Measurements from ENCODE around the gene FLNB.

Gene FLNB

DNA sequence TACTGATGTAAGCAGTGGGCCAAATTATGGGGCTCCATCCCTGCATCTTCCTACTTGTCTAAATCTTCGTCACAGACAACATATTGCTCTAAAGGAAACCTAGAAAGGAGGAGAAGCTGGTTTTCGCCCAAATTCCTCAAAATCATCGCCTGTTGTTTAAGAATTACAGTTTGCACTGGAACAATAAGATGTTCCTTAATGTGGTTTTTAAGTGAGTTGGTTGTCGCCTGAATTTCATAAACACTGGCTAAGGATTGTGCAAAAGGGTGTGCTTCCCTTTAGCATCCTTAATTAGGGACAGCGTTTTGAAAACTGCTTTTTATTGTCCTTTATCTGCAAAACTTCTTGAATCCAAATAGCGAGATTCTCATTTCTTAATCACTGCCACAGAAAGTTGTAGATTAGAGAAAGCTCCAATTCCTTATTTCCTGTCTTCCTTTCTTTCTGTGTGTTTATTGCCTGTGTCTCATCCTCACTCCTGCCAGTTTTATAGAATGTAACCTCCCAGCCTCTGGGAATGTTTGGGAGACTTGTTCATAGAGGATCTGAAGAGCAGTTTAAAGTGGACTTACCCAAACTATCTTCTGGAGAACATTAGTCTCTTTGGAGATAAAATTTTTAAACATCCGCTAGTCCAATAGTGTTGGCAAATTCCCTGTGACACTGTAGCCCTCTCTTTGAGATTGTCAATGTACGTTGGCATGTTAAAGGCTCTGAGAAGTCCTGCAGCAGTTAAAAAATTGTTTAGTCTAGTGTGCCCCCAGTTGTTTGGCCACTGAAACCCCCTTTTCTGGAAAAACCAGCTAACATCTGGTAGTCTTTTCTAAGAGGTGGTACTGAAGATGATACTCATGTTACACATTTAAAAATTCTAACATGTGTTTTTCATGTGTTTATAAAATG, 50.4 kb downstream of the FLNB start:
- DNase-seq, result no peak

DNA sequence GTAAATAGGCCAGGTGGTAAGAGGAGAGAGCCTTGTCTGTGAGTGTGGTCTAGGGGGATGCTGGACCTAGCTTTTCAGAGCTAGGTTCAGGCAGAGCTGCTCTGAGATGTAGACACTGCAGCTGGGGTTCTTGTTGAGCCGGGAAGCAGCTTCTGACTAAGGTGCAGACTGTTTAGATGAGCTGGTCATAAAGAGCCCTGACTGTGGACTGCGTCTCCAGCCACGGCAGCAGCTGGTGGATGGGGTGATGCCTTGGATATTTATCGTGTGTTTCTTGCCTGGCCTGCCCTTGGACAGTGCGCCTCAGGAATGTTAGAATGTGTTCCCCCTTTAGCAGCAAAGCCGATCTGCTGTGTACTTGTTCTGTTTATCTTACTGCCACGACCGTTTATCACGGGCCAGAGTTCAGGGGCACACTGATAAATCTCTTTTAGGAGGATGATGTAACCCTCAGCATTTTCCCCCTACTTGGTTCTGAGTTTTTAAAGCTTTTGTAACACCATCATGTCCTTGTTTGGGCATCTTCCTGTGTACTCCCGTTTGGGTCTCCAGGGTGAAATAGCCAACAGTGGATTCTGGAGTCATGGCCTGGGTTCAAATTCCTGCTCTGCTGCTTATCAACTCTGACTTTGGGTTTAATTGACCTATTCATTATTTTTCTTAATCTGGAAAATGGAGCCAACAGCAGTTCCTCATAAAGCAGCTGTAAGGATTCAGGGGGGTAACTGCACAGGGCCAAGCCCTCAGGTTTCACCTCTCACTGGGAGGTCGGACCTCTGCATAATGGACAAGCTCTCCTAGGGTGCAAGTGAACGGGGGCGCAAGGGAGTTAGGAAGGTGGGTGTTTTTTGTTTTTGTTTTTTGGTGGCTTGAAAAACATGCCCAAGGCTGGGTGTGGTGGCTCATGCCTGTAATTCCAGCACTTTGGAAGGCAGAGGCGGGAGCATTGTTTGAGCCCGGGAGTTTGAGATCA, 51.4 kb downstream of the FLNB start:
- no peak for DNase-seq

DNA sequence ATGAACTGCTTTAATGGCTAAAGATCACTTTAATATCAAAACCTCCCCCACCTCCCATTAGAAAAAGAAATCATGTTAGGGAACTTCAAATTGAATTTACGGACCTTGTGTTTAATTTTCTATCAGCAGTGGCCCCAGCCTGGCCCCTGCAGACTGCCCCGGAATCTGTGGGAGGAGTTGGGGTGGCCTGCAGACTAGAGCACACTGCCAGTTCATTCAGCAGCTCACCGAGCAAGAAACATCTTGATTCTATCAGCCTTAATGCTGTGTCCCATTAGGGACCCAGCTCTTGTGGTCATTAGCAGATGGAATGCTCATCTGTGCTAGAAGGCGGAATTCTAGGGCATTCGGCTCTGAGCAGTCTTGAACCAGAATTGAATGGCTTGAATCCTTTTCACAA, 54.2 kb downstream of the FLNB start:
- DNase-seq, result no peak

DNA sequence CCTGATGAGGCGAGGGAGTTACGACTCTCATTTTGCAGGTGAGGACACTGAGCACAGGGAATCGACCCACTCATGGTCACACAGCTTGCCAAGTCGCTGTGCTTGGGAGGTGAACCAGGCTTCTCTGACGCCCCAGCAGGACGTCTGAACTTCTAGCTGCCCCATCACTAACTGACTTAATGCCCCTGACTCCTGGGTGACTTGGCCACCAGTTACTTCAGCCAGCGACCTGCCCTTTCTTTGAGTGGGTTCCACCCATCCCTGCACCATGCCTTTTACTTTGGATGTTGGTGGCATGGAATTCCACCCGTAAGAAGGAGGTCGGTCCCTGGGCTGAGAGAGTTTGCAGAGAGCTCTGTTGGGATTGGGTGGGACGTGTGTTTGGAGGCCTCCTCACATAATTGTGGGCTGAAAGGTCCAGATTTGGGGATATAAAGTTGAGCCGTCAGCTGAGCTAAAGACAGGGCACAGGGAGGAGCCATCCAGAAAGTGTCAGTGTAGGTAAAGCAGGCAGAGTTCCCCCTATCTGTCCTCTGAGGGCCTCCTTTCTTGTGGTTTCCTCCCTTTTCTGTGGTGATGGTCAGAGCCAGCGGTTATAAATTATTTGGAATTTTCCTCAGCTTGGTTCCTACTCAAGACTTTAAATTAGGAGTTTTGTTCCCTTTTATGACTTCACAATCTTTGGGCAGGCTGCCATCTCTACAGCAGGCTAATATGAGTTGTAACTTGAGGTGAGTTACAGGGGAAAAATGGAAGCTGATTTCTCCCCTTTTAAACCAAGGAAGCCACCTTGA, 55.0 kb downstream of the FLNB start:
- DNase-seq, result no peak

DNA sequence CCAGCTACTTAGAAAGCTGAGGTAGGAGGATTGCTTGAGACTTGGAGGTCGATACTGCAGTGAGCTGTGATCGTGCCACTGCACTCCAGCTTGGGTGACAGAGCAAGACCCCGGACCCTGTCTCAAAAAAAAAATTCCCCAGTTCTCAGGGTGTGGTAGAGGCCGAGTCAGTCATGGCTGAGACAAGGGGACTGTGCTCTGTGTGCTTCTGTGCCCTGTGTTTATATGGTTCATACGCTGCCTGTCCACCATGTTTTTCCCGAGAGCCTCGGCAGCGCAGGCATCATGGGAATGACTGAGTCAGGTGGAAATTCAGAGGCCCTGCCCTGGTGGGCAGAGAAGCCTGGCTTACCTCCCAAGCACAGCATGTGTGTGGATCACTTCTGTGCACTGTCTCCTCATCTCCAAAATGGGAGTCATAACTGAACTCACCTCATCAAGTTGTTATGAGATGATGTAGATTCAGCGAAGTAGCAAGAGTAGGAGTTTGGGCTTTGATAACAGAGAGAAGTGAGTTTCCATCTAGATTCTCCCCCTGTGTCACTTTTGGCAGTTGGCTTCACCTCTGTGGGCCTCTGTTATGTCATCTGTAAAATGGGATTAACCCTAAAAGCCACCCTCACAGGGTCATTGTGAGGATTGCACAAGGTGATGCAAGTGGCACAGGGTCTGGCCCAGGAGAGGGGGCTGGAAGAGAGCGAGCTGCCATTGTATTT, 56.9 kb downstream of the FLNB start:
- no peak for DNase-seq

DNA sequence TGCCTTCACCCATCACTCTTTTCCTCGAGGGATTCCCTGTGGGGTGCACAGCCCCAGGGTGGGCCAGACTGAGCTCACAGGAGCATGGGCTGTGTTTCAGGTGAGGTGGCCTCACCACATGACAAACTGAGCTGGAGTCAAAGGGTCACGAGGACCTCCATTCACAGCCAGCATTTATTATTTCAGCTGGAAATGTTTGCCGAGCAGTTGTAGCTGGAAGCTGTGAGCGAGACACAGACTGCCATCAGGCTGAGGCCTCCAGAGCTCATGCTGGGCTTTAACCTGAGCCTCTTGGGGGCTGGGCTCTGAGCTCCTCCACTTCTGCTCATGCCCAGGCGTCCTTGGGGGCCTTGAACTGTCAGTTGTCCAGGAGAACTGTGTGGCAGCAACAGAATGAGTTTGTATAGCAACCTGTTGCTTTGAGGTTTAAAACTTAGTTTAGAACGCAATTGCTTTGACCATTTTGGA, 57.5 kb downstream of the FLNB start:
- DNase-seq, result peak; percentile 13

DNA sequence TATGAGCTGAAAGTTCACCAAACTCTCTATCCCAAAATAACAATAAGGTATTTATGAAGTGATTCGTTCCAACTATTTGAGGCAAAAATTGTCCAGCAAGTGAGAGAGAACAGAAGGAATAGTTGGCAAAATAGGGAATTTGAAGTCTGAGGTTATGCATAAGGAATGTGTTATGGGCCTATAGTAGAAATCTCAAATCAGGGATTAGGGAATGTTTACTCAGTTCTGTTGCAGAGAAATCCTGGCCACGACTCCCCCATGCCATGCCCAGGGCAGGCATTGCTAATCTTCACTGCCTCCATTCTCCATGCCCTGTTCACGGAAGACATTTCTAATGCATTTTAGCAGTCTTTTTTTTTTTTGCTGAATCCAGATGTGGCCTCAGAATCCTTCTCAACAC, 58.6 kb downstream of the FLNB start:
- no peak for DNase-seq

DNA sequence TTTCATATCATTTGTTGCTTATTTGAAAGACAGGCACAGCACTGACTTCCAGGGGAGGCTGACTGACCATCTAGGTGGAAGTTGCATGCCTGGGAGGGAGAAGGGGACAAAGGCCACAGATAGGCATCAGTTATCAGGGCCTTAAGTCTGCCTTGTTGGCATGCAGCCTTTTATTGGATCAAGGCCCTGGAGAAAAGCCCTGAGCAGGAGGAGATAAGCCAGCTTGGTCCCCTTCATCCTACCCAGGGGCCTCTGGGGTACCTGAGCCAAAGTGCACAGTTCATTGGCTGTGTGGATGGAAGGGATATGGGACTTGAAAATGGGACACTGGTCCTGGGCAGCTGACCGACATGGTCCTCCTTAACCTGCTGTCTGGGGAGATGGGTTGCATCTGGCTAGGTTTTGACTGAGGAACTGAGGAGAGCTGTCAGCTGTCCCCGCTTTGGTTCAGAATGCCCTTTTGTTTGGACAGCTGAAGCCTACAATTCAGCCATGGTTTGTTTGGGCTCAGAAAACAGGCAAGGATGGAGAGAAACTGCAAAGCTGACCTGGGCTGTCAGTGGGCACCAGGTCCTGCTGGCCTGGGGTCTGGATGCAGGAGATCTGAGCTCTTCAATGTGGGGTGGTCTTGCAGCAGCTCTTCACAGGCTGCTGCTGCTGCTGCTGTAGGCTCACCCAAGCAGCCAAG, 60.0 kb downstream of the FLNB start:
- no peak for DNase-seq

DNA sequence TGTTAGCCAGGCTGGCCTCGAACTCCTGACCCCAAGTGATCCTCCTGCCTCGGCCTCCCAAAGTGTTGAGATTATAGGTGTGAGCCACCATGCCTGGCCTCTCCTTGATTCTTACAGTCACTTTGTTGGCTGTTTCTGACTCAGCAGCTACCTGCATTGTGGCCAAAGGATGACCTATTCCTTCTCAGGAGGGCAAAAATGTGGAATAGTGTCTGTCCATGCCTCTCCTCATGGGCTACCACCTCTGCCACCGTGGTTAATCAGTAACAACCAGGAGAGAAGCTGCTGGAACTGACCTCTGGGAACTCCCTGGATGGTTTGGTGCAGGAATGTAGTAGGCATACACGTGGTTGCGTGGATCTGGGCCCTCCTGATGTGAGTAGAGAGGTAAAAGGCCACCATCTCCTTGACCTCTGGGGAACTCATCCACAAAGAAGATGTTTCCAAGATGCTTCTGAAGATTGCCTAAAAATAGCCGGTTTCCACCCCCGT, 63.3 kb downstream of the FLNB start:
- DNase-seq, result no peak

DNA sequence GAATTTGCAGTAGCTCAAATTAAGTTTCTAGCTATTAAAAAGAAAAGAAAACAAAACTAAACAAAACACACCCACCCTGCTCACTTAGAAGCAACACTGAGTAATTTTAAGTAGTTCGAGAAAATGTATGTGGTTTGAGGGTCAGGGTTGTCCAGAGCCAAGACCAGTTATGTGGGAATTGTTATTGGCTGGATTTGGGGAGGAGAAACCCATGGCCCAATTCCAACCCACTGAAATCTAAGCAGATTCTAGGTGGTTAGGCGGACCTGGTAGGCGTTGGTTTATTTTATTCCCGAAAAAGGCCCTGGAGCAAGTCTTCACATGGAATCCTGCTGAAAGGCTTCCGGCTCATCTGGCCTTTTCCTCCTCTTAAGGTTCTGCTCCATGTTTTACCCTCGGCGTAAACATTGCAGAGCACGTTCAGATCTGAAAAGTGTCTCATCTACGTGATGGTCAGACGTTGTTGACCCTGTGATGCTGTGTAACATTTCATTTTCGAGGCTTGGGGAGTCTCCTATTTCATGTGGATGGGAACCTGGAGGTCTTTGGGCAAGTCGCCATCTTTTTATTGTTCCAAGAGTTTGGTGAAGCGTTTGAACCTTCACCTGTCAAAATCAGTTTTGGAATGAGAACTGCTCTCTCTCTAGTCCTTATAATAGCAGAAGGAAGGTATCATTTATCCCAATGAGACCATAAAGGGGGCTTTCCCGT, 64.0 kb downstream of the FLNB start:
- no peak for DNase-seq

DNA sequence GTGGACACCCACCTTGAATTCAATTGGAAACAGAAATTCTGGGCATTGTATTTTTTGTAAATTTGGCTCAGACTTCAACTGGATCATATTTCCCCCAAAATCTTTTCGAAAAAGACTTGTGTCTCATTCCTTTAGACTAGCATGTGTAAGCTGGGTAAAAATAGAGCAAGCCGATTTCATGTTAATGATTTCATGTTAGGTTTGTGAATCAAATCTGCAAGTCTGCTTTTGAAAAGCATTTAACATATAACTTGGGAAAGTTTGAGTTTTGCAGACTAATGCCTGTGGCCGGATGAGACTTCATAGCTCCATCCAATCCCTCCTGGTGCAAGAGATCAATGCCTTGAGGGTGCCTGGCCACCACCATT, 64.5 kb downstream of the FLNB start:
- no peak for DNase-seq

DNA sequence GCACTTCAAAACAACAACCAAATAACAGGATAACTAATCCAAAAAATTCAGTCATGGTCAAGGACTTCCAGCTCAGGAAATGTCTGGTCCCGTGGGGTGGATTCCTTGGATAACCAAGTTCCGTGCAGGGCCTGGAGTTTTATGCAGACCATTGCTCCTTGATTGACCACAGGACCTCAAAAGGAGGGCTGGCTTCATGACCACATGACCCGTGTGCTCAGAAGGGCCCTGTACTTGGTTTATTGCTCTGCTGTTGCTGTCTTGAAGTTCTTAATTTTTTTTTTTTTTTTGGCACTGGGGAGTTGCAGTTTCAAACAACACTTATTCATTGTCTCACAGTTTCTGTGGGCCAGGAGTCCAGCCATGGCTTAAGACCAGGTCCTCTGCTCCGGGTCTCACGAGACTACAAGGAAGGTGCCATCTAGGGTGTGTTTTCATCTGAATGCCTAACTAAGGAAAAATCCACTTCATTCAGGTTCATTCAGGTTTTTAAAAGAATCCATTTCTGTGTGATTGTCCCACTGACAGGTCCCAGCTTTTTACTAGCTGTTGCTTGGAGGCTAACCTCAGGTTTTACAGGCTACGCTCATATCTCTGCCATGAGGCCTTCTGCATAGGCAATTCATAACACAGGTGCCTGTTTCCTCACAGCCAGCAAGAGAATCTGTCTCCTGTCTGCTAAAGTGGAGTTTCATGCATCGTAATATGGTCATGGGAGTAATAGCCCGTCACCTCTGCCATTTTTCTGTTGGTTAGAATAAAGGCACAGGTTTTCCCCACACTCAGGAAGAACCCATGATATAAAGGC, 65.3 kb downstream of the FLNB start:
- DNase-seq, result no peak

DNA sequence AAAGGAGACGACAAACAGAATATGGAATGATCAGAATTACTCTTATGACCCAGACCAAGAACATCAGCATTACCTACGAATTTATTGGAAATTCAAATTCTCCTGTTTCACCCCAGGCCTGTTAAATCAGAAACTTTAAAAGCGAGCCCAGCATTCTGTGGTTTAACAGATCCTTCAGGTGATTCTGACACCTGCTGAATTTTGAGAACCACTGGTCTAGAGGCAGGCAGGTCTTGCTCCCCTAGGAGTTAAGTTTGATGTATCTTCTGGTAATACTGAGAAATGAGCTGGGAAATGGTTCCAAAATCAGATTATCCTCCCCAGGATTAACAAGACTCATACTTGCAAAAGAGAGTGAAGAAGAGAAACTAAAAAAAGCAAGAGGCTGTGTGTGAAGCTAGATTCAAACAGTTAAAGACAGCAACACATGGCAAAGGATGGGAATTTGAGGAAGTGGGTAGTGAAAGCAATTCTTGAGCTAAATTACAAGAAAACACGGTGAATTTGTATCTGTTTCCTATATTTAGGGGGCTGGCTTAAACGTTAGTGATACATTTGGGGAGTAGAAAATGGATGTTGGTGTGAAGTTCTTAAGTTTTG, 66.0 kb downstream of the FLNB start:
- DNase-seq, result no peak

DNA sequence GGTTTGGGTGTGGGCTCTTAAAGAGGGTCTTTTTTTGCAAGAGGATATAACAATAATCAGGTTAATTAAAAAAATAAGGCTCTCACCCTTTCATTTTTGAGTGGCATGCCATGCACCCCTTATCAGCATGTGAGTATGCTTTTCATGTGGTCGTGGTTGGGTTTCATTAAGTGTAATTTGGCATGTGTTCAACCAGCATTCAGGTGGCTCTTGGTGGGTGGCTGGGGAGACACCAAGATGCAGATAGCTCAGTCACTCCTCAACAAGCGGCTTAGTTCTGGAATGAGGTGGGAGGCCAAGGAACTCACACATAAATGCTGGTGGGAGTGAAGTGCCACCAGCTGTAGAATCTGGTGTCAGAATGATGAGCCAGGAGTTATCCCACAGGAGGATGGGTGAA, 66.8 kb downstream of the FLNB start:
- no peak for DNase-seq

DNA sequence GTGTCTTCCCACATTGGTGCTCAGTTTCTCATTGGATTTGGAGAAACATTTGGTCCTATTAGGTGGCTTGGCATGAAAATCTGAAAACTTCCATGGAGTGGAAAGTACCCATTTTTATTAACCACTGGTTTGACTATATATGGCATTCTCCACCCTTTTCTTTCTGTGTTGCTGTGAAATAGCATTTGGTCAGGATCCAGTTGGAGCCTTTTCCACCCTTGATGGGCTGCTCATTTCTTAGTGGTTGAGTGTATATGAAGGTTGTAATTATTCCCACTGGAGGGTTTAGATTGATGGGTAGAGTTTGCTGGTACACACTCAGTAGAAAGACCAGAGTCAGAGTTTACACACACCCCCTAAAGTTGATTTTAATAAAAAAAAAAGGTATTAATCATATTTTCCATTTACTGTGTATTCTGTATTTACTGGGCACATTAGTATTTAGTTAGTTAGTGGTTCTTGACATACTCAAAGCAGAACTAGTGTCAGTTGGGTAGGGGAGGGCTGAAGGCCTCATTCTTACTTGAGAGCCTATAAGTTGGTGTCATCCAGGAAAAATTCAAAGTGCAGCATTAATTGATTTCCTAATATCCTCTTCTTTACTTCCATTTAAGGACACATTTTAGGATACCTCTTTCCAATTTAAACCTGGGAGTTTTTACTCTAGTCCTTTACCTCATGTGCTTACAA, 69.5 kb downstream of the FLNB start:
- DNase-seq, result no peak

DNA sequence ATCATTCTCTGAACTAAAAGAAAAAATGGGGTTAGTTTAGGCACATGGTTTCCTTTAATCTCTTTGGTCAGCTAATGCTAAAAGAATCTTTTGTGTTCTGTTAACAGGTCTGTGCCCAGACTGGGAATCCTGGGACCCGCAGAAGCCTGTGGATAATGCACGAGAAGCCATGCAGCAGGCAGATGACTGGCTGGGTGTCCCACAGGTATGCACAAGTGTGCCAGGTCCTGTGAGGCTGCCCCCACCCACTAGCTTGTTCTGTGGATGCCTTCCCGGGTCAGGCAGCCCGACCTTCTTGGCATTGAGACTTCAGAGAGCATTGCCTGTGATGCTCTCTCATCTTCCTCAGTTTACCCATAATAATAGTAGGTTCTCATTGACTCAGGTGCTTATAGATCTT, 70.4 kb downstream of the FLNB start:
- DNase-seq, result no peak

DNA sequence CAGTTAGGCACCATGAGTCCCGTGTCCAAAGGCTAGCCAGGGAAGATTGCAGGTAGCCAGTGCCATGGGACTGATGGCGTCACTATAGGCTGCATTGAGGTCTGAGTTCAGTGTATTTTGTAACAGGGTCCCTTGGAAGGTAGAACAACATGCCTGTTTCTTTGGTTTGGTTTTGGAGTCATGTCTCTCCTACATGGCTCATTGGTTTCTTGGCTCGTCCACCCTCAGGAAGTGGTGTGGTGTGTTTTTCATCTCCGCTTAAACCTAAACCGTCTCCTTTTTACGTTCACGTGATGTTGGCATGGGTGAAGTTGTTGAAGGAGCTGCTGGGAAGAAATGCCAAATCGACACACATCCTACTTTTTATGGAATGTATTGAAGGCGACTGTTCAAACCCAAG, 71.6 kb downstream of the FLNB start:
- DNase-seq, result no peak

DNA sequence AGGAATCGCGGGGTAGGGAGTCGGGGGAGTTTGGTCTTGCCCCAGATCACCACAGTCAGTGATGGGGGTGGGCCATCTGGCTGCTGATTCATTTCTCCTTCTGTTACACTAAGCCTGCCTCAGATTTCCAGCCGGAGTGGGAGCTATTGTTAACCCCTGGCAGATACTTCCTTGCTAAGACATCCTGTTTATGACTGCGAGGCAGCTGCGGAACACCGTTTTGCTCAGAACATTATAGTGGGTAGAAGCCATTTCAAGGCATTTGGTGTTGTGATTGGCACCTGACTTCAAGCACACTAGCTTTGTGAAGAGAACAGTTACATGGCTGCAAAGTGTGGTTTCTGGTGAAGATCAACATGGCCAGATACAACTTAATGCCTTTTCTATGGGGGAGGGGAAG, 73.8 kb downstream of the FLNB start:
- no peak for DNase-seq

DNA sequence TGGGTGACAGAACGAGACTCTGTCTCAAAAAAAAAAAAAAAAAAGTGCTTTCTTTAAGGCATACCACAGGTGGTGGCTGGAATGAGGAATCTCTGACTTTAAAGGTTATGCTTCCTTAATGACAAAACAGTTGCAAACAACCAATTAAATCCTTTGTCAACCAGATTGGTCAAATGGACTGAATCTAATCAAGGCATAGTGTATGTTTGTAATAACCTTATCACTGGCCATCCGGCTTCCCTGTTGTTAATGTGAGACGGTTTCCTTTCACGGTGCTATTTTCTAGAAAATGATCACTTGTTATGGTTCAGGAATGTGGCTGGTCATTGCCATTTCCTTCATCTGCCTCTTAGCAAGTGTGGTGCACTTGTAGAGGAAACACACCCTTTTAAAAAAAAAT, 75.9 kb downstream of the FLNB start:
- no peak for DNase-seq
